GM21526 (cell line): Measurements from ENCODE around the gene EXOSC6.
"Not testable (repeated sequence)": the region's sequence is repeated elsewhere in the genome, so short reads cannot be mapped to it uniquely, and the experiment has no call there.

ENCODE experiments used
- ATAC-seq: cut with Tn5 transposase; IDR thresholded peaks from one replicate; pipeline ENCODE4 v1.9.1; 2021; ENCODE audit warnings: moderate library complexity; ENCODE audit not compliant: unreplicated experiment, low FRiP score

The EXOSC6 gene

GRCh38 chr16:70251629-70252354 is at the start of gene EXOSC6:
Gene EXOSC6, minus strand, starts transcription at chr16:70251940. Its CDS starts 40 bp downstream, at chr16:70251900.
- ATAC-seq = peak; percentile 70

- no peak for ATAC-seq
Measured at GRCh38 chr16:70301121-70301520, 49.4 kb upstream of the EXOSC6 start.

DNA sequence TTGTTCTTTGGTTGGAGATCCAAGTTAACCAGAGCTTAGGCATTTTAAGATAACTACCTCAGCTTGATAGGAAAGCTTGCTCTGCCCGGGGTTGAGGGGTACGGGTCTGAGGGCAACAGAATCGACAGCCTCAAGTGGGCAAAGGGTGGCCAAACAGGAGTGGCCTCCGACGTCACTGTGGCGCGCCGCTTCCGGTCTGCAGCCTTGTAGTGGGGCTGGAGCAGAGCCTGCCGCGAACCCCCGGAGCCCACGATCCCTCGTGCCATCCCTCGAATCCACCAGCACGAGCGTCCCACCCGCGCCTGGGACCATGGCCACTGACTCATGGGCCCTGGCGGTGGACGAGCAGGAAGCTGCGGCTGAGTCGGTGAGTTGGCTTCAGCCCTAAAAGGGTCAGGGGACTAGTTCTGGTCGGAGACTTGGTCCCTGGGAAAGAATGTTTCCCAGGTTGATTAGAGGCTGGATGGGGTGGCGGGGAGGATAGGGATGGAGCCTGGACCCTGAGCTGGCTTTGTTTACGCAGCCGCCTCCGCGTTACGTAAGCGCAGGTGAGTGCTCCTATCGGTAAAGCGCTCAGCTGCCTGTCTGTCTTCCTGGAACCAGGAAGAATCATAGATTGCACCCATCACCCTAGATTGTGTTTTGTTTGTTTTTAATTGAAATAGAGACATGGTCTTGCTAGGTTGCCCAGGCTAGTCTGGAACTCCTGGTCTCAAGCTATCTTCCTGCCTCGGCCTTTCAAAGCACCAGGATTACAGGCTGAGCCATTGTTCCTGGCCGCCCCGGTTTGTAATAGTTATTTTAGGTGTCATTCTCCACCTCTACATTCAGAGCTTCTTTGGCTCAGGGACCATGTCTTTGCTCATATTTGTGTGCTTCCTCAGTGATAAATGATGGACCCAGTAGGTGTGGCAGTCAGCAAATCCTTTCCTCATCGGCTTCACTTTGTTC is 47.5 kb upstream of the EXOSC6 start, which contains the start of gene DDX19B:
DDX19B (plus strand) TSS at position 199 of the 951 bp plus-strand sequence; CDS start at position 311, 112 bp downstream.
- ATAC-seq = peak; percentile 57

GRCh38 chr16:70295634-70296033 is 43.9 kb upstream of the EXOSC6 start:
- no peak for ATAC-seq

- no peak for ATAC-seq
Measured at GRCh38 chr16:70294385-70295025, 42.8 kb upstream of the EXOSC6 start.

DNA sequence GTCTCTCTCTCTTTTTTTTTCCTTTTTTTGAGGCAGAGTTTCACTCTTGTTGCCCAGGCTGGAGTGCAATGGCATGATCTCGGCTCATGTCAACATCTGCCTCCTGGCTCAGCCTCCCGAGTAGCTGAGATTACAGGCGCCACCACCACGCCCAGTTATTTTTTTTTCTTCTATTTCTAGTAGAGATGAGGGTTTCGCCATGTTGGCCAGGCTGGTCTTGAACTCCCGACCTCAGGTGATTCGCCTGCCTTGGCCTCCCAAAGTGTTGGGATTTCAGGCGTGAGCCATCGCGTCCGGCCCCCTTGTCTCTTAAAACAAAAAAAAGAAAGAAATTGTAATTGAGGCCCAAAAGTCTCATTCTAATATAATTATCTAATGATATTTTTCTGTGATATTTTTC is 40.4 kb upstream of the EXOSC6 start:
- ATAC-seq = not testable (repeated sequence)

DNA sequence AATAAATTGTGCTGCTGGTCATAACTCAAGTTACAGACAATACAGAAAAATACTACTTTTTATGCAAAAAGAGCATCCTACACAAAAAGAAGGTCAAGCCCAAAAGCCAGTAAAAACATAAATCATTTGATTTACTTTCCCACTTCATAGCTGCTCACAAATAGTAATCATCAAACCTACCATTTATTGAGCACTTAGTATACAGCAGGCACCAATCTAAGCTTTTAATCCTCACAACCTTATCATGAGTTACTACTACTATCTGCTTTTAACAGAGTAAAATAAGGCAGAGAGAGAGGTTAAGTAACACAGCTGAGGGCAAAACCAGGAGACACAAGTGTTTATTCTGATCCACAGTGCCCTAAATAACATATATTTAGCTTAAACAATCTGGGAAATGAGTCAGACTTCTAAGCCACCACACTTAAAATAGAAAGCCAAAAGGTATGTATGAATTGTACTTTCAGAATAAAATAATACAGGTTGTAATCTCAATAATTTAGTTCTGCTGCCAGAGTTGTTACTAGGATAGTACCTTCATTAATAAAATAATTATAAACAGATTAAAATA is 39.3 kb upstream of the EXOSC6 start:
- no peak for ATAC-seq

DNA sequence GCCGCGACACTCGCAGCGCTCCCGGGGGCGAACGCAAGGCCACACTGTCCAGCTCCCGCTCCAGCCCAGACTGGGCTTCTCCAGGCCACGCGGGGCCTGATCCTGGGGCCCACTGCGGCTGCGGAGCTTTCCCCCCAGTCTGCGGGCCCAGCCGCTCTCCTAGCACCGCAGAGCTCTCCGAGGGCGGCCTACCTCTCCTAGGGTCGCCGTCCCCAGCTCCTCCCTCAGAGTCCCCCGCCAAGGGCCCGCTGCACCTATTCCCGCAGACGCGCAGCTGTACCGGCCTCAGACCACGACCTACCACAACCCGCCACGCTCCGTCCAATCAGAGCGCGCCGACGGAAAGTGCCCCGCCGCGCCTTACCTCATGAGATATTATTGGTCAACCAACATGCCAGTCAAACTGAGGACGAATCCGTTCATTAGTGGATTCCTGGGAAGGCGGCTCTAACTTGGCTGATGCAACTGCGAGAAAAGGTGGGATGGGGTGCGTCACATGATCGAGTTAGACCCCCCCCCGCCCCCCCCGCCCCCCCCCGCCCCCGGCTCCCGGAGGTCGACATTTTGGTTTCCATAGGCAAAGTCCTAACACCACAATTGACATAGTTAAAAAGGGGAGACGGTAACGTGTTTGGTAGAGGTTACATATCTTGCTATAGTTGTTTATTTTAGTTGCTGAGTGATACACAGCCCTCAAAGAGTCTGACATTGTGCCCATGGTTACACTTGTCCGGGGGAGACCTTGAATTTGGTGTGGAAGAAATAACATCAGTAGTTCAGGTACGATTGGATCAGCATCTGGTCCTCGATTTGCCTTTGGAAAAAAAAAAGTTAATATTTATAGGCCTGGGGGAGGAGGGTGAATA is 37.7 kb upstream of the EXOSC6 start, which contains the start of gene AARS1:
AARS1 (minus strand) TSS at position 278 of the 866 bp plus-strand sequence. CDS start 6,743 bp downstream, outside the sequence.
- peak; percentile 93 for ATAC-seq

- ATAC-seq = not testable (repeated sequence)
Measured at GRCh38 chr16:70287304-70287971, 35.7 kb upstream of the EXOSC6 start.

- no peak for ATAC-seq
Measured at GRCh38 chr16:70276392-70276791, 24.7 kb upstream of the EXOSC6 start.

- ATAC-seq = no peak
Measured at GRCh38 chr16:70271696-70272095, 20.0 kb upstream of the EXOSC6 start.

DNA sequence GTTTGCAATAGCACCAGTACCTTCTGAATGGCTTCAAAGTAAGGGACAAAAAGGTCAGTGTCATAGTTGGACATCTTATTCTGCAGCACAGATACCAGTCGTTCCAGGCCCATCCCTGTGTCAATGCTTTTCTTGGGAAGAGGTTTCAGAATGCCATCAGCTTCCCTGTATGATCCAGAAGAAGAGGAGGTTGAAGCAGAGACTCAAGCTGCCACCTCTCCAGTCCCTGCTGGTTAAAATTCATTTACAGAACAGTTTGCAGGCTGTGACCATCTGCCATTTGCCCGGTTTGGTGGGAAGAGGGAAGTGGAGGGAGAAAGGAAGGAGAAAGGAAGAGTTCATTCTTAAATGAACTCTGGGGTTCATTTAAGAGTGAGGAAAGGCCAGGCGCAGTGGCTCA is 18.4 kb upstream of the EXOSC6 start:
- no peak for ATAC-seq

DNA sequence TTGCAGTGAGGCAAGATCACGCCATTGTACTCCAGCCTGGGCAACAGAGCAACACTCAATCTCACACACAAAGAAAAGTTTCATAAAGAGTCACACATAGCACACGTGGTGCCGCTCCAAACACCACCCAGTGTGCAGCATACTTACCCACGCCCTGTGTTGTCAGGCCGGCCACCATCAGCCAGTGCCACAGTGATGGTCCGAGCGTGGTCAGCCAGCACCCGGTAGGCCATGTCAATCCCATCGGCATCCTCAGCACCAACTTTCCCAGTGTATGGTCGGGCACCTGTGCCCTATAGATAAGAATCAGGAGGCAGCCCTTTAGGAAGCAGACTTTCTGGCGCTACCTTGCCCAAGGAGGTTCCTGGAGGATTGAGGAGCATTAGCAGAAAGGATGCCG is 17.7 kb upstream of the EXOSC6 start:
- ATAC-seq = no peak

- ATAC-seq = not testable (repeated sequence)
Measured at GRCh38 chr16:70267922-70268321, 16.2 kb upstream of the EXOSC6 start.

GRCh38 chr16:70267516-70267915 is 15.8 kb upstream of the EXOSC6 start:
- no peak for ATAC-seq

DNA sequence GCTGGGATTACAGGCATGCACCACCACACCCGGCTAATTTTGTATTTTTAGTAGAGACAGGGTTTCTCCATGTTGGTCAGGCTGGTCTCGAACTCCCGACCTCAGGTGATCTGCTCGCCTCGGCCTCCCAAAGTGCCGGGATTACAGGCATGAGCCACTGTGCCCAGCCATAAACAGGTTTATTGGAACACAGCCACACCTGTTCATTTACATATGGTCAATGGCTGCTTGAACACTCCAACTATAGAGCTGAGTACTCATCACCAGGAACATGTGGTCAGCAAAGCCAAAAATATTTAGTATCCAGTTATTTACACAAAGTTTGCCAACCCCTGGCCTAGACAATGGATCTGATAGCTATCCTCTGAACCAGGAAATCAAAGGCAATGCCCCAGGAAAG is 8.2 kb upstream of the EXOSC6 start:
- ATAC-seq = not testable (repeated sequence)

- ATAC-seq = no peak
Measured at GRCh38 chr16:70258946-70259345, 7.2 kb upstream of the EXOSC6 start.

- ATAC-seq = no peak
Measured at GRCh38 chr16:70258065-70258464, 6.3 kb upstream of the EXOSC6 start.

DNA sequence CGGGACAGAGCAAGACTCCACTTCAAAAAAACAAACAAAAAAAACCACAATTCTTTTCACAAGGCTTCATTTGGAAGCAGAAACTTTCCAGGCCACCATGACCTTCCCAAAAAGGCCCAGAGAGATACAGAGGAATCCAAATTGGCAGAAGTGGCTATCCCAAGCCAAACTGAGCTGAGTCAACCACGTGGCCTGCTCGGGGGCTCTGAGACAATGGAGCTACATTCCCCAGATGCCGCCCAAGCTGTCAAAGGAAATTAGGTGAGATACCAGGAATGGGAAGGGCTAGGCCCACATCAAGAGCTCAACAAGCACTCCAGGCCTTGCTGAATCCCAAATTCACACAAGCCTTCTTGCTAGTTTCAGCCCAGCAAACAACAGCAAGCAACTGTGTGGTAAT is 5.7 kb upstream of the EXOSC6 start:
- ATAC-seq = no peak
